B cell (primary cell): ENCODE measurements around the gene TNPO3. TPM values are rescaled to one million over a fixed set of nuclear protein-coding genes. Genes with fewer than 3 reads are reported as not detected.
"Not testable (repeated sequence)": the region's sequence is repeated elsewhere in the genome, so short reads cannot be mapped to it uniquely, and the experiment has no call there.

Source experiments
- ATAC-seq: fragments of 200-7000 bp; cut with Tn5 transposase; one replicate; pipeline ENCODE4 v1.10.0; 2021; ENCODE audit warnings: low read depth, mild to moderate bottlenecking, moderate number of reproducible peaks, moderate library complexity
- CTCF ChIA-PET: fragments of 350-600 bp; sonication (Branson Sonifier 250); formaldehyde crosslinking; loops from one replicate; lab custom pipeline; 2021; ENCODE audit warnings: antibody characterized with exemption, inconsistent platforms; lab: Charles Lee
- POLR2A ChIA-PET: fragments of 350-600 bp; sonication (Branson Sonifier 250); formaldehyde crosslinking; loops from one replicate; lab custom pipeline; 2021; ENCODE audit warnings: antibody characterized with exemption; lab: Charles Lee
- DNase-seq: peaks from one replicate; pipeline ENCODE4 v3.0.0; 2013
- H2AFZ ChIP-seq: 2 replicates; pipeline ENCODE4 v1.6.1; 2012; ENCODE audit warnings: mild to moderate bottlenecking, low read depth, low read length; ENCODE audit not compliant: insufficient read depth, poor library complexity, severe bottlenecking
- H3K27ac ChIP-seq, 2 donors: 1 replicate in 1 of 2; 2 replicates in 1 of 2; pipeline ENCODE4 v1.5.1; 2012 to 2013; ENCODE audit warnings: low read length in 2 of 2, mild to moderate bottlenecking in 2 of 2, moderate library complexity in 1 of 2
- H3K27me3 ChIP-seq, 4 experiments: fragments of 200-600 bp in 1 of 4; sonication (generic) in 1 of 4; replicated peaks in 1 of 4; 1 replicate in 2 of 4; 2 replicates in 2 of 4; pipeline versions ENCODE4 v1.6.1 to v1.7.0; 2013 to 2016; ENCODE audit warnings: low read length in 3 of 4, mild to moderate bottlenecking in 2 of 4, mixed read lengths in 1 of 4, moderate library complexity in 1 of 4; ENCODE audit not compliant: insufficient read depth in 4 of 4, control insufficient read depth in 3 of 4; ENCODE audit errors: control extremely low read depth in 1 of 4
- H3K36me3 ChIP-seq, 2 experiments: replicated peaks in 1 of 2; 1 replicate in 1 of 2; 2 replicates in 1 of 2; pipeline versions ENCODE4 v1.6.1 to v1.7.1; 2013; ENCODE audit warnings: low read length in 1 of 2; ENCODE audit not compliant: insufficient read depth in 2 of 2, control insufficient read depth in 1 of 2; ENCODE audit errors: control extremely low read depth in 1 of 2, extremely low read depth in 1 of 2
- H3K4me1 ChIP-seq, 2 donors: fragments of 200-600 bp in 1 of 2; sonication (generic) in 1 of 2; 1 replicate in 1 of 2; 2 replicates in 1 of 2; pipeline versions ENCODE4 v1.5.1 to v1.6.1; 2013 to 2017; ENCODE audit warnings: low read length in 2 of 2; ENCODE audit not compliant: control insufficient read depth in 2 of 2, insufficient read depth in 2 of 2
- H3K4me2 ChIP-seq: replicated peaks from 2 replicates; pipeline ENCODE3; 2012; ENCODE audit warnings: mild to moderate bottlenecking, low read depth, low read length; ENCODE audit not compliant: poor library complexity, severe bottlenecking
- H3K4me3 ChIP-seq, 5 experiments: fragments of 200-600 bp in 1 of 5; sonication (generic) in 1 of 5; 1 replicate in 3 of 5; 2 replicates in 2 of 5; pipeline versions ENCODE4 v1.5.1 to v1.7.0; 2011 to 2016; ENCODE audit warnings: low read length in 4 of 5, mild to moderate bottlenecking in 4 of 5, low read depth in 2 of 5, control low read depth in 1 of 5, moderate library complexity in 1 of 5; ENCODE audit not compliant: insufficient read depth in 1 of 5; ENCODE audit errors: control extremely low read depth in 1 of 5, extremely low read depth in 1 of 5
- H3K79me2 ChIP-seq: fragments of 200-600 bp; sonication (generic); one replicate; pipeline ENCODE4 v1.6.0; 2016; ENCODE audit warnings: low read length; ENCODE audit not compliant: control insufficient read depth, insufficient read depth
- H3K9ac ChIP-seq: fragments of 200-600 bp; sonication (generic); 2 replicates; pipeline ENCODE4 v1.6.1; 2017; ENCODE audit warnings: mild to moderate bottlenecking, low read length, moderate library complexity
- H3K9me3 ChIP-seq, 3 donors: one replicate each; pipeline versions ENCODE4 v1.6.1 to v1.7.1; 2013; ENCODE audit warnings: low read length in 2 of 3; ENCODE audit not compliant: control insufficient read depth in 2 of 3, insufficient read depth in 1 of 3; ENCODE audit errors: control extremely low read depth in 1 of 3
- H4K20me1 ChIP-seq: 2 replicates; pipeline ENCODE4 v1.6.0; 2012; ENCODE audit warnings: mild to moderate bottlenecking, low read length; ENCODE audit not compliant: insufficient read depth, control insufficient read depth, poor library complexity, severe bottlenecking
- H3K27ac Mint-ChIP-seq: one replicate; pipeline ENCODE4 v1.8.0; 2021; ENCODE audit warnings: mixed read lengths
- H3K27me3 Mint-ChIP-seq: one replicate; pipeline ENCODE4 v1.8.0; 2021; ENCODE audit warnings: mixed read lengths
- H3K4me1 Mint-ChIP-seq: one replicate; pipeline ENCODE4 v1.8.0; 2021; ENCODE audit warnings: mixed read lengths
- H3K4me3 Mint-ChIP-seq: one replicate; pipeline ENCODE4 v1.8.0; 2021; ENCODE audit warnings: mixed read lengths
- H3K9me3 Mint-ChIP-seq: one replicate; pipeline ENCODE4 v1.8.0; 2022; ENCODE audit warnings: mixed read lengths; ENCODE audit not compliant: insufficient read depth
- EZH2 ChIP-seq: IDR thresholded peaks from 2 replicates; pipeline ENCODE4 v1.6.1; 2012; ENCODE audit warnings: borderline replicate concordance, low read depth, mild to moderate bottlenecking, moderate library complexity, low read length; ENCODE audit not compliant: insufficient read depth, poor library complexity, severe bottlenecking
- WGBS: methylation state at CpG from one replicate; pipeline ENCODE4 v1.1.5; 2013; ENCODE audit warnings: missing lambda C conversion rate; ENCODE audit not compliant: insufficient coverage; 5-methylcytosine and 5-hydroxymethylcytosine counted together
- intact Hi-C: fragments of 100-400 bp; cut with micrococcal nuclease; formaldehyde crosslinking; loops from one replicate; pipeline ENCODE4 v1.10.0; 2022
- polyA plus RNA-seq: library from polyadenylated mRNA; depleted of rRNA; stranded (reverse); fragments of >200 nt; gene quantifications from 2 replicates; pipeline ENCODE4 v1.2.3, GENCODE V29; 2012
- total RNA-seq, 2 donors: library from RNA; stranded (reverse); fragments of 120-200 nt in 1 of 2; gene quantifications; 1 replicate in 1 of 2; 2 replicates in 1 of 2; pipeline versions ENCODE4 v1.2.3 to v1.2.4, GENCODE V29; 2013 to 2022
- TF ChIP-seq, protein P1 (sequence below): fragments of 200-600 bp; IDR thresholded peaks from one replicate; pipeline ENCODE4 v1.8.0; 2022; ENCODE audit warnings: antibody characterized with exemption, mild to moderate bottlenecking

Gene TNPO3
- total and polyA plus RNA-seq, 2 donors (not counting 1 experiment from before 2014, with no cell fraction given): 19.0 to 48.3 TPM

- ChIA-PET POLR2A (interaction anchor here (0.6 to 1.2 kb wide), 2 partner anchors 12 to 14 kb away, joined by 3 to 4 read pairs; no protein-coding TSS in a partner anchor), CTCF (interaction anchor here (0.9 to 1.4 kb wide), 2 partner anchors 48 to 177 kb away, joined by 3 read pairs; no protein-coding TSS in a partner anchor)
- Mint-ChIP-seq H3K4me3 (no peak overlapping the region), H3K4me1 (peaks cover 59% of the 10 kb centered on the region), H3K27me3 (no peaks in the 10 kb centered on the region), H3K9me3 (no peaks in the 10 kb centered on the region), H3K27ac (peak overlapping the region; percentile 60)
- Histone ChIP-seq H3K4me2 (no peak overlapping the region), H3K79me2 (peaks cover 98% of the 10 kb centered on the region), H3K27ac (peak overlapping the region in 1 of 2 donors; percentile 38), H3K27me3 (no peaks in the 10 kb centered on the region), H3K4me1 (peaks cover 0 to 14% of the 10 kb centered on the region in 2 donors), H4K20me1 (peaks cover 85% of the 10 kb centered on the region), H3K4me3 (no peak overlapping the region), H3K36me3 (peaks cover 1 to 45% of the 10 kb centered on the region in 2 experiments), H3K9me3 (no peaks in the 10 kb centered on the region), H2AFZ (no peak overlapping the region), H3K9ac (peak overlapping the region; percentile 2)
- no peak for TF ChIP-seq EZH2
- TF ChIP-seq, protein P1, sequence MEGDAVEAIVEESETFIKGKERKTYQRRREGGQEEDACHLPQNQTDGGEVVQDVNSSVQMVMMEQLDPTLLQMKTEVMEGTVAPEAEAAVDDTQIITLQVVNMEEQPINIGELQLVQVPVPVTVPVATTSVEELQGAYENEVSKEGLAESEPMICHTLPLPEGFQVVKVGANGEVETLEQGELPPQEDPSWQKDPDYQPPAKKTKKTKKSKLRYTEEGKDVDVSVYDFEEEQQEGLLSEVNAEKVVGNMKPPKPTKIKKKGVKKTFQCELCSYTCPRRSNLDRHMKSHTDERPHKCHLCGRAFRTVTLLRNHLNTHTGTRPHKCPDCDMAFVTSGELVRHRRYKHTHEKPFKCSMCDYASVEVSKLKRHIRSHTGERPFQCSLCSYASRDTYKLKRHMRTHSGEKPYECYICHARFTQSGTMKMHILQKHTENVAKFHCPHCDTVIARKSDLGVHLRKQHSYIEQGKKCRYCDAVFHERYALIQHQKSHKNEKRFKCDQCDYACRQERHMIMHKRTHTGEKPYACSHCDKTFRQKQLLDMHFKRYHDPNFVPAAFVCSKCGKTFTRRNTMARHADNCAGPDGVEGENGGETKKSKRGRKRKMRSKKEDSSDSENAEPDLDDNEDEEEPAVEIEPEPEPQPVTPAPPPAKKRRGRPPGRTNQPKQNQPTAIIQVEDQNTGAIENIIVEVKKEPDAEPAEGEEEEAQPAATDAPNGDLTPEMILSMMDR: no peak
- intact Hi-C loops: no loop called here
- WGBS: 80% methylated on average over 2 of the region's 3 CpGs
- ATAC-seq: no peak
- DNase-seq: no peak
These were observed 13.5 kb downstream of the TNPO3 start for GRCh38 chr7:129041142-129042085.

GRCh38 chr7:129038468-129038867 is 16.4 kb downstream of the TNPO3 start:
- H3K9me3 Mint-ChIP-seq, H3K27me3 ChIP-seq, H3K9ac ChIP-seq, H3K27ac Mint-ChIP-seq, H3K27me3 Mint-ChIP-seq, intact Hi-C loops, H2AFZ ChIP-seq, POLR2A ChIA-PET, CTCF ChIA-PET, H3K9me3 ChIP-seq, H3K4me3 ChIP-seq, H3K4me1 ChIP-seq, H3K4me3 Mint-ChIP-seq, ATAC-seq, DNase-seq, H3K4me2 ChIP-seq, H3K27ac ChIP-seq: not testable (repeated sequence)
- H3K4me1 Mint-ChIP-seq: peaks cover 39% of the 10 kb centered on the region
- Histone ChIP-seq H4K20me1 (peaks cover 74% of the 10 kb centered on the region), H3K36me3 (peaks cover 1 to 53% of the 10 kb centered on the region in 2 experiments), H3K79me2 (peaks cover 98% of the 10 kb centered on the region)
- no CpG with 5 or more reads among the region's 2 CpGs for WGBS
